ENCODE measurements around the gene CYP19A1. TPM values are rescaled to one million over a fixed set of nuclear protein-coding genes. Genes with fewer than 3 reads are reported as not detected.

The CYP19A1 gene
- total and polyA plus RNA-seq, 4 donors = 0.29 to 1.4 (median 0.84) TPM

GRCh38 chr15:51260202-51260601 lies 78.2 kb downstream of the CYP19A1 start:
- Histone ChIP-seq H3K36me3 (ENCODE audit: control insufficient read depth, insufficient read depth, low read length) (no peaks in the 10 kb centered on the region), H3K4me3 (ENCODE audit: low read depth, low read length) (no peak overlapping the region), H3K27me3 (ENCODE audit: control insufficient read depth, insufficient read depth, low read length) (no peaks in the 10 kb centered on the region), H3K27ac (ENCODE audit: low read depth, low read length) (no peak overlapping the region), H3K4me1 (ENCODE audit: control insufficient read depth, insufficient read depth, low read length) (no peaks in the 10 kb centered on the region), H3K9me3 (ENCODE audit: control insufficient read depth, insufficient read depth, low read length) (no peaks in the 10 kb centered on the region)
- DNase-seq (ENCODE audit: low read depth in 4 of 6, low spot score in 6 of 6) = no peak
- WGBS (ENCODE audit: insufficient coverage) = 72% methylated on average over 4 of the region's 4 CpGs

GRCh38 chr15:51255533-51255932 lies 82.9 kb downstream of the CYP19A1 start:
- DNase-seq (ENCODE audit: low read depth in 4 of 6, low spot score in 6 of 6) = no peak
- Histone ChIP-seq H3K4me3 (ENCODE audit: low read depth, low read length) (no peak overlapping the region), H3K9me3 (ENCODE audit: control insufficient read depth, insufficient read depth, low read length) (no peaks in the 10 kb centered on the region), H3K27me3 (ENCODE audit: control insufficient read depth, insufficient read depth, low read length) (no peaks in the 10 kb centered on the region), H3K36me3 (ENCODE audit: control insufficient read depth, insufficient read depth, low read length) (no peaks in the 10 kb centered on the region), H3K27ac (ENCODE audit: low read depth, low read length) (no peak overlapping the region), H3K4me1 (ENCODE audit: control insufficient read depth, insufficient read depth, low read length) (no peaks in the 10 kb centered on the region)
- WGBS (ENCODE audit: insufficient coverage) = no CpG with 5 or more reads among the region's 2 CpGs

GRCh38 chr15:51253366-51253765 lies 85.0 kb downstream of the CYP19A1 start:
- H3K4me3 ChIP-seq (ENCODE audit: low read depth, low read length) = no peak overlapping the region
- 100% methylated on average over 1 of the region's 2 CpGs for WGBS (ENCODE audit: insufficient coverage)
- no peak for DNase-seq (ENCODE audit: low read depth in 4 of 6, low spot score in 6 of 6)
- no peaks in the 10 kb centered on the region for H3K36me3 ChIP-seq (ENCODE audit: control insufficient read depth, insufficient read depth, low read length)
- no peaks in the 10 kb centered on the region for H3K27me3 ChIP-seq (ENCODE audit: control insufficient read depth, insufficient read depth, low read length)
- no peaks in the 10 kb centered on the region for H3K4me1 ChIP-seq (ENCODE audit: control insufficient read depth, insufficient read depth, low read length)
- no peaks in the 10 kb centered on the region for H3K9me3 ChIP-seq (ENCODE audit: control insufficient read depth, insufficient read depth, low read length)
- no peak overlapping the region for H3K27ac ChIP-seq (ENCODE audit: low read depth, low read length)

GRCh38 chr15:51252671-51253070 lies 85.7 kb downstream of the CYP19A1 start:
- 100% methylated on average over 1 of the region's 3 CpGs for WGBS (ENCODE audit: insufficient coverage)
- Histone ChIP-seq H3K4me1 (ENCODE audit: control insufficient read depth, insufficient read depth, low read length) (no peaks in the 10 kb centered on the region), H3K27me3 (ENCODE audit: control insufficient read depth, insufficient read depth, low read length) (no peaks in the 10 kb centered on the region), H3K36me3 (ENCODE audit: control insufficient read depth, insufficient read depth, low read length) (no peaks in the 10 kb centered on the region), H3K9me3 (ENCODE audit: control insufficient read depth, insufficient read depth, low read length) (no peaks in the 10 kb centered on the region), H3K4me3 (ENCODE audit: low read depth, low read length) (no peak overlapping the region), H3K27ac (ENCODE audit: low read depth, low read length) (no peak overlapping the region)
- no peak for DNase-seq (ENCODE audit: low read depth in 4 of 6, low spot score in 6 of 6)

- no CpG with 5 or more reads among the region's 1 CpG for WGBS (ENCODE audit: insufficient coverage)
- Histone ChIP-seq H3K27me3 (ENCODE audit: control insufficient read depth, insufficient read depth, low read length) (no peaks in the 10 kb centered on the region), H3K4me1 (ENCODE audit: control insufficient read depth, insufficient read depth, low read length) (no peaks in the 10 kb centered on the region), H3K27ac (ENCODE audit: low read depth, low read length) (no peak overlapping the region), H3K9me3 (ENCODE audit: control insufficient read depth, insufficient read depth, low read length) (no peaks in the 10 kb centered on the region), H3K36me3 (ENCODE audit: control insufficient read depth, insufficient read depth, low read length) (no peaks in the 10 kb centered on the region), H3K4me3 (ENCODE audit: low read depth, low read length) (no peak overlapping the region)
- no peak for DNase-seq (ENCODE audit: low read depth in 4 of 6, low spot score in 6 of 6)
These were observed 86.8 kb downstream of the CYP19A1 start for GRCh38 chr15:51251556-51251955.

- Histone ChIP-seq H3K27ac (ENCODE audit: low read depth, low read length) (no peak overlapping the region), H3K36me3 (ENCODE audit: control insufficient read depth, insufficient read depth, low read length) (no peaks in the 10 kb centered on the region), H3K9me3 (ENCODE audit: control insufficient read depth, insufficient read depth, low read length) (no peaks in the 10 kb centered on the region), H3K27me3 (ENCODE audit: control insufficient read depth, insufficient read depth, low read length) (no peaks in the 10 kb centered on the region), H3K4me3 (ENCODE audit: low read depth, low read length) (no peak overlapping the region), H3K4me1 (ENCODE audit: control insufficient read depth, insufficient read depth, low read length) (no peaks in the 10 kb centered on the region)
- DNase-seq (ENCODE audit: low read depth in 4 of 6, low spot score in 6 of 6) = no peak
- WGBS (ENCODE audit: insufficient coverage) = 82% methylated on average over 4 of the region's 4 CpGs
These were observed 88.0 kb downstream of the CYP19A1 start for GRCh38 chr15:51250217-51251011.

GRCh38 chr15:51245628-51246027 lies 92.8 kb downstream of the CYP19A1 start:
- H3K4me1 ChIP-seq (ENCODE audit: control insufficient read depth, insufficient read depth, low read length) = no peaks in the 10 kb centered on the region
- H3K4me3 ChIP-seq (ENCODE audit: low read depth, low read length) = no peak overlapping the region
- H3K9me3 ChIP-seq (ENCODE audit: control insufficient read depth, insufficient read depth, low read length) = no peaks in the 10 kb centered on the region
- H3K27me3 ChIP-seq (ENCODE audit: control insufficient read depth, insufficient read depth, low read length) = no peaks in the 10 kb centered on the region
- H3K27ac ChIP-seq (ENCODE audit: low read depth, low read length) = no peak overlapping the region
- WGBS (ENCODE audit: insufficient coverage) = no CpG with 5 or more reads among the region's 1 CpG
- no peak for DNase-seq (ENCODE audit: low read depth in 4 of 6, low spot score in 6 of 6)
- H3K36me3 ChIP-seq (ENCODE audit: control insufficient read depth, insufficient read depth, low read length) = no peaks in the 10 kb centered on the region

GRCh38 chr15:51244423-51244869 lies 94.0 kb downstream of the CYP19A1 start:
- DNase-seq (ENCODE audit: low read depth in 4 of 6, low spot score in 6 of 6) = no peak
- H3K27me3 ChIP-seq (ENCODE audit: control insufficient read depth, insufficient read depth, low read length) = no peaks in the 10 kb centered on the region
- no peaks in the 10 kb centered on the region for H3K9me3 ChIP-seq (ENCODE audit: control insufficient read depth, insufficient read depth, low read length)
- H3K36me3 ChIP-seq (ENCODE audit: control insufficient read depth, insufficient read depth, low read length) = no peaks in the 10 kb centered on the region
- H3K27ac ChIP-seq (ENCODE audit: low read depth, low read length) = no peak overlapping the region
- H3K4me1 ChIP-seq (ENCODE audit: control insufficient read depth, insufficient read depth, low read length) = no peaks in the 10 kb centered on the region
- WGBS (ENCODE audit: insufficient coverage) = 100% methylated on average over 1 of the region's 2 CpGs
- H3K4me3 ChIP-seq (ENCODE audit: low read depth, low read length) = no peak overlapping the region

GRCh38 chr15:51243774-51244173 lies 94.6 kb downstream of the CYP19A1 start:
- Histone ChIP-seq H3K9me3 (ENCODE audit: control insufficient read depth, insufficient read depth, low read length) (no peaks in the 10 kb centered on the region), H3K4me1 (ENCODE audit: control insufficient read depth, insufficient read depth, low read length) (no peaks in the 10 kb centered on the region), H3K36me3 (ENCODE audit: control insufficient read depth, insufficient read depth, low read length) (no peaks in the 10 kb centered on the region), H3K27me3 (ENCODE audit: control insufficient read depth, insufficient read depth, low read length) (no peaks in the 10 kb centered on the region), H3K27ac (ENCODE audit: low read depth, low read length) (no peak overlapping the region), H3K4me3 (ENCODE audit: low read depth, low read length) (no peak overlapping the region)
- DNase-seq (ENCODE audit: low read depth in 4 of 6, low spot score in 6 of 6) = no peak

GRCh38 chr15:51240066-51240465 lies 98.3 kb downstream of the CYP19A1 start:
- DNase-seq (ENCODE audit: low read depth in 4 of 6, low spot score in 6 of 6) = no peak
- H3K9me3 ChIP-seq (ENCODE audit: control insufficient read depth, insufficient read depth, low read length) = no peaks in the 10 kb centered on the region
- H3K4me1 ChIP-seq (ENCODE audit: control insufficient read depth, insufficient read depth, low read length) = no peaks in the 10 kb centered on the region
- no peak overlapping the region for H3K4me3 ChIP-seq (ENCODE audit: low read depth, low read length)
- no peak overlapping the region for H3K27ac ChIP-seq (ENCODE audit: low read depth, low read length)
- H3K27me3 ChIP-seq (ENCODE audit: control insufficient read depth, insufficient read depth, low read length) = no peaks in the 10 kb centered on the region
- H3K36me3 ChIP-seq (ENCODE audit: control insufficient read depth, insufficient read depth, low read length) = no peaks in the 10 kb centered on the region
- 58% methylated on average over 3 of the region's 4 CpGs for WGBS (ENCODE audit: insufficient coverage)

Measured in spinal cord (tissue), 10 donors.